ENCODE measurements around the gene SNPH.

GRCh38 chr20:1297486-1297885 lies 31.4 kb downstream of the SNPH start:
- TF ChIP-seq SUZ12 (IDR thresholded peaks at IDR 0.05; ENCODE audit: extremely low read depth, insufficient read depth, insufficient read length) (no peak), ZNF274 (IDR thresholded peaks at IDR 0.05; ENCODE audit: low read depth, low read length) (no peak), YY1 (IDR thresholded peaks at IDR 0.05; ENCODE audit: insufficient read depth, insufficient read length) (no peak)
